HL-60 (cell line): Measurements from ENCODE around the gene HRH3.

Experiments used
- DNase-seq, 2 experiments: peaks; one replicate each; pipeline ENCODE4 v3.0.0-alpha.2; 2010 to 2020; ENCODE audit warnings: low read depth in 1 of 2, low spot score in 1 of 2
- H3K27ac ChIP-seq: fragments of 250-450 bp; sonication (Bioruptor Pico); replicated peaks from 2 replicates; pipeline ENCODE4 v1.5.1; 2020; ENCODE audit warnings: mild to moderate bottlenecking, moderate library complexity
- H3K27me3 ChIP-seq: fragments of 250-450 bp; sonication (Bioruptor Pico); 2 replicates; pipeline ENCODE4 v1.5.1; 2021; ENCODE audit warnings: mild to moderate bottlenecking, moderate library complexity; ENCODE audit not compliant: insufficient read depth, poor library complexity, severe bottlenecking
- H3K4me3 ChIP-seq: replicated peaks from 2 replicates; pipeline ENCODE4 v1.5.1; 2011; ENCODE audit warnings: mild to moderate bottlenecking, control low read depth, low read length; ENCODE audit not compliant: insufficient read depth
- CTCF ChIP-seq: IDR thresholded peaks from one replicate; pipeline ENCODE4 v1.5.1; 2011; ENCODE audit warnings: low read length, control low read depth, inconsistent platforms; ENCODE audit not compliant: insufficient read depth
- GABPA ChIP-seq: IDR thresholded peaks from 2 replicates; pipeline ENCODE4 v1.6.1; 2012; ENCODE audit warnings: low read depth
- POLR2AphosphoS5 ChIP-seq: IDR thresholded peaks from 2 replicates; pipeline ENCODE4 v1.6.1; 2012; ENCODE audit warnings: low read depth
- REST ChIP-seq: IDR thresholded peaks from 2 replicates; pipeline ENCODE4 v1.6.1; 2012; ENCODE audit warnings: low read depth; ENCODE audit not compliant: insufficient replicate concordance
- SPI1 ChIP-seq: IDR thresholded peaks from 2 replicates; pipeline ENCODE4 v1.6.1; 2012; ENCODE audit warnings: low read depth, mild to moderate bottlenecking, borderline replicate concordance

Gene HRH3

GRCh38 chr20:62230696-62231095 is 10.6 kb upstream of the HRH3 start:
- H3K4me3 ChIP-seq, result no peak overlapping the region
- DNase-seq, result no peak
- TF ChIP-seq REST, result no peak
- TF ChIP-seq POLR2AphosphoS5, result no peak
- H3K27me3 ChIP-seq, result no peaks in the 10 kb centered on the region
- no peak overlapping the region for H3K27ac ChIP-seq

GRCh38 chr20:62230276-62230675 is 10.2 kb upstream of the HRH3 start:
- TF ChIP-seq SPI1 (peak; percentile 61; the same call in 1 of the 2 replicates), CTCF (no peak), REST (no peak), POLR2AphosphoS5 (no peak), GABPA (no peak)
- no peak overlapping the region for H3K4me3 ChIP-seq
- H3K27ac ChIP-seq, result no peak overlapping the region
- no peaks in the 10 kb centered on the region for H3K27me3 ChIP-seq
- no peak for DNase-seq

- TF ChIP-seq REST (no peak), CTCF (no peak), SPI1 (no peak), GABPA (no peak), POLR2AphosphoS5 (no peak)
- Histone ChIP-seq H3K27ac (no peak overlapping the region), H3K4me3 (no peak overlapping the region), H3K27me3 (peaks cover 3% of the 10 kb centered on the region)
- DNase-seq, result no peak
These were observed 9.6 kb upstream of the HRH3 start for GRCh38 chr20:62229667-62230066.

GRCh38 chr20:62228982-62229545 is 9.0 kb upstream of the HRH3 start:
- Histone ChIP-seq H3K27ac (no peak overlapping the region), H3K4me3 (no peak overlapping the region), H3K27me3 (peaks cover 3% of the 10 kb centered on the region)
- no peak for DNase-seq
- no peak for TF ChIP-seq GABPA
